Measurements from ENCODE around the gene BTBD9. TPM values are rescaled to one million over a fixed set of nuclear protein-coding genes. Genes with fewer than 3 reads are reported as not detected.

BTBD9 gene
- total RNA-seq, 4 donors from 2014 or later = 8.6 to 34.1 (median 30.8) TPM

DNA sequence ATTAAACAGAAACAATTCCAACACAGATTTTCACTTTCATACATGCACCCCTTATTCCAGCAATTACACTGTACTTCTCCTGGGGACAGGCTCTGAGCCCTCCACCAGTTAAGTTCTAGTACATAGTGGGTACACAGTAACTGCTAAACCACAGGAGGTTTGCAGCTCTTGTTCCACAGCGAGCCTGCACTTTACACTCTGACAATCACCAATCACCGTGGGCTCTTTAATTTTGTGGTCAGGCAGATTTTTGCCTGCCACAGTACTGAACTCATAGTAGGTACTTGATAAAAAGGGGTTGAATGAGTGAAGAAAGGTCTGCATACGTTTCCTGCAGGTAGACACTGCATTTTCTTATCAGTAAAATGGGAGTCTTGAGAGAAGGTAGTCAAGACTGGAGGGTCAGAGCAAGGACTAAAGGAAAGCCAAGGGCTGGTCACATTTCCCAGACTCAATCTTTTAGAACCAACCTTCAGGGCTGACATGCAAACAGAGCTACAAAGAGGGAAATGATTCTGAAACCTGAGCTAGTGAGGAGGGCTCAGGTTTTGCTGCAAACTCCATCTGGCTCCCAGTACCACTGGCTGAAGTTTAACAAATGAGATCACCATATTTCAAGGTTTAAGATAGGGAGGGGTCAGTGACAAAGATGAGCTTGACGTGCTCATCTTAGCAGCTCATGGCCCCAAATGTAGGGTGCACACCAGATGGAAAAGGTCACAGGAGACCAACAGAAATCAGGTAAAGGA, 404.6 kb downstream of the BTBD9 start:
- no peaks in the 10 kb centered on the region for H3K9me3 ChIP-seq
- intact Hi-C loops (cut with DNase I; ENCODE audit: low total_unique reads) = no loop called here
- no peaks in the 10 kb centered on the region for H3K27me3 ChIP-seq
- in situ Hi-C loops (cut with MboI; ENCODE audit: low pct_ligation_motif_present in 1 of 4, low pct_unique_long_range_greater_than_20kb in 1 of 4, low sequenced_read_pairs in 3 of 4) = no loop called here
- H3K27ac ChIP-seq = no peak overlapping the region
- DNase-seq = no peak
- no peak overlapping the region for H3K4me3 ChIP-seq
- WGBS, 2 donors (ENCODE audit: low coverage in 1 of 2) = 82 to 86% methylated on average over 3 to 4 of the region's 4 CpGs
- no peaks in the 10 kb centered on the region for H3K36me3 ChIP-seq
- TF ChIP-seq POLR2A (IDR thresholded peaks at IDR 0.05) = no peak
- TF ChIP-seq, protein P1, sequence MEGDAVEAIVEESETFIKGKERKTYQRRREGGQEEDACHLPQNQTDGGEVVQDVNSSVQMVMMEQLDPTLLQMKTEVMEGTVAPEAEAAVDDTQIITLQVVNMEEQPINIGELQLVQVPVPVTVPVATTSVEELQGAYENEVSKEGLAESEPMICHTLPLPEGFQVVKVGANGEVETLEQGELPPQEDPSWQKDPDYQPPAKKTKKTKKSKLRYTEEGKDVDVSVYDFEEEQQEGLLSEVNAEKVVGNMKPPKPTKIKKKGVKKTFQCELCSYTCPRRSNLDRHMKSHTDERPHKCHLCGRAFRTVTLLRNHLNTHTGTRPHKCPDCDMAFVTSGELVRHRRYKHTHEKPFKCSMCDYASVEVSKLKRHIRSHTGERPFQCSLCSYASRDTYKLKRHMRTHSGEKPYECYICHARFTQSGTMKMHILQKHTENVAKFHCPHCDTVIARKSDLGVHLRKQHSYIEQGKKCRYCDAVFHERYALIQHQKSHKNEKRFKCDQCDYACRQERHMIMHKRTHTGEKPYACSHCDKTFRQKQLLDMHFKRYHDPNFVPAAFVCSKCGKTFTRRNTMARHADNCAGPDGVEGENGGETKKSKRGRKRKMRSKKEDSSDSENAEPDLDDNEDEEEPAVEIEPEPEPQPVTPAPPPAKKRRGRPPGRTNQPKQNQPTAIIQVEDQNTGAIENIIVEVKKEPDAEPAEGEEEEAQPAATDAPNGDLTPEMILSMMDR (IDR thresholded peaks at IDR 0.05) = no peak
- no peak for TF ChIP-seq POLR2AphosphoS5 (IDR thresholded peaks at IDR 0.05)
- TF ChIP-seq EP300 (IDR thresholded peaks at IDR 0.05; ENCODE audit: low read depth) = no peak
- peaks cover 0 to 4% (median 0%) of the 10 kb centered on the region in 4 donors for H3K4me1 ChIP-seq

GRCh38 chr6:38234141-38234540, 405.6 kb downstream of the BTBD9 start:
- TF ChIP-seq POLR2A (IDR thresholded peaks at IDR 0.05) (no peak), EP300 (IDR thresholded peaks at IDR 0.05; ENCODE audit: low read depth) (no peak), POLR2AphosphoS5 (IDR thresholded peaks at IDR 0.05) (no peak)
- TF ChIP-seq, protein P1 (IDR thresholded peaks at IDR 0.05) = no peak
- intact Hi-C loops (cut with DNase I; ENCODE audit: low total_unique reads) (no loop called here), in situ Hi-C loops (cut with MboI; ENCODE audit: low pct_ligation_motif_present in 1 of 4, low pct_unique_long_range_greater_than_20kb in 1 of 4, low sequenced_read_pairs in 3 of 4) (no loop called here)
- 33 to 48% methylated on average over 1 to 2 of the region's 2 CpGs for WGBS, 2 donors (ENCODE audit: low coverage in 1 of 2)
- Histone ChIP-seq H3K4me3 (no peak overlapping the region), H3K36me3 (no peaks in the 10 kb centered on the region), H3K4me1 (peaks cover 0 to 4% (median 0%) of the 10 kb centered on the region in 4 donors), H3K9me3 (no peaks in the 10 kb centered on the region), H3K27me3 (no peaks in the 10 kb centered on the region), H3K27ac (no peak overlapping the region)
- DNase-seq = no peak

- peaks cover 0 to 4% (median 0%) of the 10 kb centered on the region in 4 donors for H3K4me1 ChIP-seq
- H3K27me3 ChIP-seq = no peaks in the 10 kb centered on the region
- no peak for DNase-seq
- intact Hi-C loops (cut with DNase I; ENCODE audit: low total_unique reads) (no loop called here), in situ Hi-C loops (cut with MboI; ENCODE audit: low pct_ligation_motif_present in 1 of 4, low pct_unique_long_range_greater_than_20kb in 1 of 4, low sequenced_read_pairs in 3 of 4) (no loop called here)
- 68 to 82% methylated on average over 5 of the region's 5 CpGs for WGBS, 2 donors (ENCODE audit: low coverage in 1 of 2)
- no peaks in the 10 kb centered on the region for H3K9me3 ChIP-seq
- H3K36me3 ChIP-seq = no peaks in the 10 kb centered on the region
- TF ChIP-seq, protein P1 (IDR thresholded peaks at IDR 0.05) = no peak
- TF ChIP-seq POLR2A (IDR thresholded peaks at IDR 0.05) (no peak), EP300 (IDR thresholded peaks at IDR 0.05; ENCODE audit: low read depth) (no peak), POLR2AphosphoS5 (IDR thresholded peaks at IDR 0.05) (no peak)
- no peak overlapping the region for H3K4me3 ChIP-seq
- no peak overlapping the region for H3K27ac ChIP-seq
Observed at GRCh38 chr6:38233161-38233791, 406.5 kb downstream of the BTBD9 start.

DNA sequence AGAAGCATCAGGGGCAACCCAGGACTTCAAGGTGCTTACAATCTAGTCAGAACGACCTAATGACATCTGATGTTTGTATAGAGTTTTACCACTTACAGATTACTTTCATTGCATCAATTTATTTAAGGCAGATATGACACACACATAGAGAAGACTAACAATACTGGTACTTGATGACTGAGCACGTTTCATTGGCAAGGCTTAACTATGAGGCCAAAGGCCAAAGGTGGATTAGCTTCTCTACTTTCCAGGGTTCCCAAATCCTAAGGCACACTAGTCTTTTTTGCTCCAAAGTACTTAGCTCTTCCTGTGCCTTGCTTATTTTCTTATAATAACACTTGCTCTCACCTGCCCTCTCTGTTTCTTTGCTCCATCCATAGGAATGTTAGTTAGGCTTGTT, 414.0 kb downstream of the BTBD9 start:
- H3K9me3 ChIP-seq = no peaks in the 10 kb centered on the region
- intact Hi-C loops (cut with DNase I; ENCODE audit: low total_unique reads) (no loop called here), in situ Hi-C loops (cut with MboI; ENCODE audit: low pct_ligation_motif_present in 1 of 4, low pct_unique_long_range_greater_than_20kb in 1 of 4, low sequenced_read_pairs in 3 of 4) (no loop called here)
- no peak overlapping the region for H3K4me3 ChIP-seq
- no peak overlapping the region for H3K27ac ChIP-seq
- no peaks in the 10 kb centered on the region for H3K36me3 ChIP-seq
- WGBS, 2 donors (ENCODE audit: low coverage in 1 of 2) = 38% methylated on average over 2 of the region's 2 CpGs; no CpG with 5 or more reads in 1 of the 2 donors
- TF ChIP-seq, protein P1 (IDR thresholded peaks at IDR 0.05) = no peak
- TF ChIP-seq POLR2AphosphoS5 (IDR thresholded peaks at IDR 0.05) (no peak), EP300 (IDR thresholded peaks at IDR 0.05; ENCODE audit: low read depth) (no peak), POLR2A (IDR thresholded peaks at IDR 0.05) (no peak)
- no peaks in the 10 kb centered on the region for H3K4me1 ChIP-seq
- H3K27me3 ChIP-seq = no peaks in the 10 kb centered on the region
- DNase-seq = no peak

All from transverse colon (tissue), 4 donors.